H7 (cell line): ENCODE results near the gene RNF4. TPM values are rescaled to one million over a fixed set of nuclear protein-coding genes. Genes with fewer than 3 reads are reported as not detected.

Experiments
- DNase-seq: peaks from one replicate; pipeline ENCODE4 v3.0.0; 2012
- H3K27me3 ChIP-seq: 2 replicates; pipeline ENCODE4 v1.6.0; 2011; ENCODE audit warnings: mild to moderate bottlenecking, low read length; ENCODE audit not compliant: control insufficient read depth, insufficient read depth
- H3K36me3 ChIP-seq: replicated peaks from 2 replicates; pipeline ENCODE4 v1.5.1; 2011; ENCODE audit warnings: low read length; ENCODE audit not compliant: control insufficient read depth, insufficient read depth
- H3K4me3 ChIP-seq: 2 replicates; pipeline ENCODE4 v1.5.1; 2011; ENCODE audit warnings: low read depth, mild to moderate bottlenecking, control low read depth, low read length, moderate library complexity; ENCODE audit not compliant: insufficient read depth
- total RNA-seq: library from RNA; depleted of rRNA; stranded (reverse); fragments of >200 nt; shearing (Covaris generic); gene quantifications from 2 replicates; pipeline ENCODE4 v1.2.3, GENCODE V29; 2014

Gene RNF4
- total RNA-seq, 1 experiment from 2014 or later = 79.6 TPM

DNA sequence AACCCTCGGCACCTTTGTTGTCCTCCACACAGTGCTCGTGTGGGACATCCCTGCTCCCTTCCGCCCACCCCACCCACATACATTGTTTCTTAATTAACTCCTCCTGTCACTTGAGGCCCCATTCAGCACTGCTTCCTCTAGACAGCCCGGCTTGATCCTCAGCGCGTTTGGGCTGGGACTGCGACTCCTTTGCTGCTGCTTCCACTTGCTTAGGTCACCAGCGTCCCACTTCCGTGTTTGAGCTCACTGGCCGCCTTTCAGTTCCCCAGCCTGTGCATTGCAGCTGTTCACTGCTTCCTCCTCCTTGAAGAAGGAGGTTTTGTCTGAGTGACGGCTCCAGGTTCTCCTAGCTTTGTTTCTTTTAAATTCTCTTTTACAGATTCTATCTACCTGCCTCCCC, 16.1 kb downstream of the RNF4 start:
- no peak overlapping the region for H3K4me3 ChIP-seq
- H3K27me3 ChIP-seq = no peaks in the 10 kb centered on the region
- DNase-seq = no peak
- H3K36me3 ChIP-seq = peaks cover 5% of the 10 kb centered on the region

DNA sequence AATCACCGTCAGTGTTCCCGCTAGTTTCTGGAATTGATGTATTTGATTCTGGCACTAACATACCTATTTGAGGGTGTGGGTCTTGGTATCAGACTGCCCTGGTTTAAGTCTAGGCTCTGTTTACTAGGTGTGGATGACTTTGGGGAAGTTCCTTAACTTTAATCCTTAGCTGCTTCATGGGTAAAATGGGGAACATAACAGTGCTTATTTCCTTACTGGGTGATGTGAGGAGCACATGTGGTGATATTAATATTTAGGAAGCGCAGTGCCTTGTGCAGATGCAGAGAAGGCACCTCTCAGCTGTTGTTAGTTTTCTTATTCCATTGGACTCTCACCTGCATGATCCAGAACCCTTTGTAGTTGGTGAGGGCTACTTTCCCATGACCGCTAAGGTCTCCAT, 17.1 kb downstream of the RNF4 start:
- Histone ChIP-seq H3K27me3 (no peaks in the 10 kb centered on the region), H3K36me3 (peaks cover 9% of the 10 kb centered on the region), H3K4me3 (no peak overlapping the region)
- no peak for DNase-seq

DNA sequence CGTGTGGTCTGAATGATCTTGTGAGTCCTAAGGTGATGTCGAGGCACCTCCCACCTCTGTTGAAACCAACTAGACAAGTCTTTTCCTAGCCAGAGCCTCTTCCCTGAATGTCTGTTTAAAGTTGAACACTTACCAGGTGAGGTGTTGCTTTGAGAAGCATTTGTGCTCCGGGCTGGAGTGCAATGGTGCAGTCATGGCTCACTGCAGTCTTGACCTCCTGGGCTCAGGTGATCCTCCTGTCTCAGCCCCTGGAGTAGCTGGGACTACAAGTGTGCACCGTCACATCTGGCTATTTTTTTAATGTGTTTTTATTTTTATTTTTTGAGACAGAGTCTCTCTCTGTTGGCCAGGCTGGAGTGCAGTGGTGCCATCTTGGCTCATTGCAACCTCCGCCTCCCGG, 18.1 kb downstream of the RNF4 start:
- H3K4me3 ChIP-seq = no peak overlapping the region
- no peak for DNase-seq
- H3K27me3 ChIP-seq = no peaks in the 10 kb centered on the region
- peaks cover 10% of the 10 kb centered on the region for H3K36me3 ChIP-seq

DNA sequence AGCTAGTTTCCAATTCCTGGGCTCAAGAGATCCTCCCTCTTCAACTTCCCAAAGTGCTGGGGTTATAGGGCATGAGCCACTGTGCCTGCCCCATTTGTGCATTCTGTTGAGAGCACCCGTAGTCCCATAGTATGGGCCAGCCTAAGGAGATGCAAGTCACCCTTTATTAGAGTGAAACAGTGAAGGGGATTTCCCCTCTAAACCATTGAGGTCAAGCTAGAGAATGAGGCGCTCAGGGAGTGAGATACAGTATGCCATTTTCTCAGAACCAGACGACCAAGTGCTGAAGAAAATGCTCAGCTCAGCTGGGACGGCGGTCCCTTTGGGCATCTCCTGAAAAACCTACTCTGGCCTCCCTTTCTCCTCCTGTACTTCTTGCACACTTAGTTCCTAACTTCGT, 18.7 kb downstream of the RNF4 start:
- Histone ChIP-seq H3K36me3 (peaks cover 17% of the 10 kb centered on the region), H3K4me3 (no peak overlapping the region), H3K27me3 (no peaks in the 10 kb centered on the region)
- DNase-seq = no peak

DNA sequence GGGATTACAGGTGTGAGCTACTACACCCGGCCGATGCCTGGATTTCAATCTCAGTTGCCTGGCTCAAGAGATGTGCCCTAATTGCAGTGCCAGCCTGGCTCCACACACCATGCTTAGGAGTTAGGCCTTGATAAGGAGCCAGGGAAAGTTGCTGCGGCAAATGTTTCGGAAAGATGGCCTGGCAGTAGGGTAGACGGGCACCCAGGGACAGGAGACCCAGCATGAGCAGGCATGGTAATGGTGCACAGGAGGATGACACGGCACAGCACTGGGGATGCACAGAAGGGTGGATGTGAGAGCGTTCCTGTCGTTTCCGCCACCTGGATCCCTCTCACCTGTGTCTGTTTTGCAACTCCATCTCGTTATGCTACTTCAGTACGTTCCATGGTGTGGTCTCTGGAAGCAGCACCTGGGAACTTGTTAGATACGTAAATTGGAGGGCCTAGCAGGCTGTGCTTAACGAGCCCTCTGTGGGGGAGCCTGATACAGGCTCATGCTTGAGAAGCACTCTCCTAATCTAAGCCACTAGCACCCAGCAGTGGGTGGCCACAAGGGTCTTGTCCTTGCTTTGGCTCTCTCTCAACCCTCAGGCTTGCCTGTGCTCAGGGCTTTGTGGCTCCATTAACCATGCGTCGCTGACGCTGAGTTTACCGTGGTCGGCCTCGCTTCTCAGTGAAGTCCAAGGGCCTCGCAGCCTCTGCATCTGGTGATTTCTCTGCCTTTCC, 20.3 kb downstream of the RNF4 start:
- DNase-seq = no peak

DNA sequence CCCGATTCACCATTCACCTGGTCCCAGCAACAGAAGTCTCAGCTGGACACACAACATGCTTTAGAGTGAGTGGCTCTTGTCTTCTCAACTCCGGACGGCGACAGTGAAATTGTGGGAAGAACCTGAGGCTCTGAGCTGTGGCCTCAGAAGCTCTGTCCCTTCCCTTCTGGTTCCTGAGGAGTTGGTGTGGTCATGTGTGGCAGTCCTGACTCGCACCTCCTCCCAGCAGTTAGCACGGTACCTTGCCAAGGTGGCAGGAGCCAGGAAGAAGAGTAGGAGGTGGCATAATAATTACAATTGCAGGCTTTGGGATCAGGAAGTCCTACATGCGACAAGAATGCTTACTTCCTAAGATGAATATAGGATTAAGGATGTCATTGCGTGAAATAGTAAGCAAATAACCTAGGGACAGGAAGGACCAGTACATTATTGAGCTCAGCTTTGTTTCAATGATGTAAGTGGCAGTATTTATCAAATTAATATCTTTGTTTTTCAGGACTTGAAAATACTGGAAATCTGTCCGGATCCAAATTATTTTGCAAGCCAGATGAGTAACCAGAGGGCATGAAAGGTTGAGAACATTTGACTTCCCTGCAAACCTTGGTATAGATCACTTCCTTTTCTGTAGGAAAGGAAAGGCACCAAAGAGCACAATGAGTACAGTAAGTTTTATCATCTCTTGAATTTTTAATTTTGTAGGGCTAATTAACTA, 21.1 kb downstream of the RNF4 start:
- H3K36me3 ChIP-seq = peaks cover 24% of the 10 kb centered on the region
- DNase-seq = no peak
- H3K4me3 ChIP-seq = no peak overlapping the region
- no peaks in the 10 kb centered on the region for H3K27me3 ChIP-seq

More for the DNA sequence above, 20.3 kb downstream of the RNF4 start:
- Histone ChIP-seq H3K4me3 (no peak overlapping the region), H3K36me3 (peaks cover 22% of the 10 kb centered on the region), H3K27me3 (no peaks in the 10 kb centered on the region)

DNA sequence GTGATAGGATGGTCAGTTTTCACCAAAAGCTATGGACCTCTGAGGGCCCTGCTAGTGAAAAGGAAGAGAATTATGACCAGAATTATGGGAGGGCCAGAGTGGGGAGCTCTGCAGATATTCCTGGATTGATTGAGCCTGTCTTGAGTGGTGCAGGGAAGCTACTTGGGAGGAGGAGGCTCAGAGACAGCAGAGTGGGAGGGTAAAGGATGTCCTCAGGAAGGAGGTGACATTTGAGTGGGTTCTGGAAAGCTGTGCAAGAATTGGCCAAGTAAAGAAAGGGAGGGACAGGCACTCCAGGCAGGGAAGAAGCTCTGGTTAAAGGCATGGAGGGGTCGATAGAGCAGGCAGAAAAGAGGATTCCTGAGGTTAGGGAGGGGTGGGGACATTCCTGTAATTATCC, 24.1 kb downstream of the RNF4 start:
- no peak overlapping the region for H3K4me3 ChIP-seq
- peaks cover 41% of the 10 kb centered on the region for H3K36me3 ChIP-seq
- DNase-seq = no peak
- H3K27me3 ChIP-seq = no peaks in the 10 kb centered on the region

DNA sequence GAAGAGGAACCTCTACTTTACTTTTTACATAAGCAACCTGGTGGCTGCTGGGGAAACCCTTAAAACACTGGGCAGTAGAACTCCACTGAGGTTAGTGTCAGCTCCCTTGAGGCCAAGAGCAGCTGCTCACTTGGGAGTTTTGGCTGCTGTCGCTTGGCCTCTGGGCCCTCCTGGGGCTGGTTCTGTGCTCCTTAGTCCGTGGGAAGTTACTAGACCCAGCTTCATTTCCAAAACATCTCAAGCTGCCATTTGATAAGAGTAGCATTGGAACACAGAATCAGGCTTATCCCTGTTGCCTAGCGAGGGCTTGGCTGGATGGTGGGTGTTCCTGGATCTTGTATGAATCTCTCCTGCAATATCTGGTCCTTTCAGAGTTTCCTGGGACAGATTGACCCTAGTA, 26.1 kb downstream of the RNF4 start:
- DNase-seq = no peak
- Histone ChIP-seq H3K27me3 (no peaks in the 10 kb centered on the region), H3K36me3 (peaks cover 39% of the 10 kb centered on the region), H3K4me3 (no peak overlapping the region)

DNA sequence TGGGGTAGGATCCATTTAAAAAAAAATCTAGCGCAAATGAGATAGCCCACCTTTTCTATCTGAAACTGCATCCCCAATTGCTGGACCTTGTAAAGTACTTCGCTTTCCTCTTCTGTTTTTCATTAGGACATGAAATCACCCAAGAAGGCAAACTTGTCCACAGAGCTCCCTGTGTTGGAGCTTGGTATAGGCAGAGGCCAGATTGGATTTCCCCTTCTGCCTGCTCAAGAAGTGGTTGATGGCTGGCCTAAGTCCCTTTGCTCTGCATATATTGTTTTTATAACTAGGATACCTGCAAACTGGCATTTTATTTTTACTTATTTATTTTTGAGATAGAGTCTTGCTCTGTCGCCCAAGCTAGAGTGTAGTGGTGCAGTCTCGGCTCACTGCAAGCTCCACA, 28.4 kb downstream of the RNF4 start:
- H3K36me3 ChIP-seq = peaks cover 42% of the 10 kb centered on the region
- no peak overlapping the region for H3K4me3 ChIP-seq
- DNase-seq = no peak
- H3K27me3 ChIP-seq = no peaks in the 10 kb centered on the region

DNA sequence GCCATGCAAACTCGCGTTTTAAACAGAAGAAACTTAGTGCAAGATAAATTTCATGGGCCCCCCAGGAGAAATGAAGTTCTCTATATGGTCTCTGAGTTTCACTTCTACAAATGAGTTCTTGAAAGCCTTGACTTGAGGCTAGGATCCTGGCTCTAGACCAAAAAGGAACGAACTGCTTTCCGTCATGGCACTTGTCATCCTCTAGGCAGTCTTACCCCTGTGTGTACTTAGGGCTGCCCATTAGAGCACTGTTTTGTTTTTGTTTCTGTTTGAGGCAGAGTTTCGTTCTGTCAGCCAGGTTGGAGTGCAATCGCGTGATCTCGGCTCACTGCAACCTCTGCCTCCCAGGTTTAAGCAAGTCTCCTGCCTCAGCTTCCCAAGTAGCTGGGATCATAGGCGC, 29.0 kb downstream of the RNF4 start:
- H3K36me3 ChIP-seq = peaks cover 40% of the 10 kb centered on the region
- DNase-seq = no peak
- no peaks in the 10 kb centered on the region for H3K27me3 ChIP-seq
- H3K4me3 ChIP-seq = no peak overlapping the region

DNA sequence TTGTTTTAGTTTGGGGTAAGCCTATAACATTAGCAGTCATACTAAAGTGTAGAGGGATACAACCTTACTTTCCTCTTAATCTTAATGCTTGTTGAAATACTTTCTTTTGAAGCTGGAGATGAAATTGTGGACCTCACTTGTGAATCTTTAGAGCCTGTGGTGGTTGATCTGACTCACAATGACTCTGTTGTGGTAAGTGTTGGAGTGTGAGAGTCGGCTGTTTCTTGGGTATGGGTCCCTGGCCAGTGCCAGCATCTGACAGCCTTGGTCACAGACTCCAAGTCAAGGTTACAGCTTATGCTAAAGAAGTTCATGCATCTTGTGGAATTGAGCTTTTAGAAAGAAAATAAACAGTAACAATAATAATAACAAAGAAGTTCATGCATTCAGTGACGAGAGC, 31.6 kb downstream of the RNF4 start:
- H3K36me3 ChIP-seq = peaks cover 35% of the 10 kb centered on the region
- H3K4me3 ChIP-seq = no peak overlapping the region
- no peak for DNase-seq
- no peaks in the 10 kb centered on the region for H3K27me3 ChIP-seq

DNA sequence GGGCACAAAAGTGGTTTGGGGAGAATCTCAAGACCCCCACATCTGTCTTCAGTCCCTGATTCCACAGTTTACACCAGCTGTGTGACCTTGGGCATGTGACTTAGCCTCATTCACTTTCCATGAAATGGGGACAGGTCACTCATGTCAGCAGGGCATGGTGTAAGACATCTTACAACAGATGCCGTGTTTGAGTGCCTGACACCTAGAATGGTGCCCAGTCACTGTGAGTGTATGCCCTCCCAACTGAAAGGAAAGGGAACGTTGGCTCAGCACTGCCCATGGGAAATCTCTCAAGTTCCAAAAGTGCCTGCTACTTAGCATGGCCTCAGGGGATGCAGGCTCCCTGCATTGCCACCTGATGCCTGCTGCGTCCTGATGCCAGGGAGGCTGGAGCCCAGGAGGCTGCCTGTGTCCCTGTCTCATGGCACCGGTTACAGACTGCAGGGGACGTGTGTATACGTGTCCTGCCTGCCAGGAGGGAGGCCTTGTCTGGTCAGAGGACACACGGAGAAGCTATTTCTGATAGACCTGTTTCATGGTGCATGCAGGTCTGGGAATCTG, 32.2 kb downstream of the RNF4 start:
- no peaks in the 10 kb centered on the region for H3K27me3 ChIP-seq
- H3K4me3 ChIP-seq = no peak overlapping the region
- H3K36me3 ChIP-seq = peaks cover 35% of the 10 kb centered on the region
- DNase-seq = no peak

DNA sequence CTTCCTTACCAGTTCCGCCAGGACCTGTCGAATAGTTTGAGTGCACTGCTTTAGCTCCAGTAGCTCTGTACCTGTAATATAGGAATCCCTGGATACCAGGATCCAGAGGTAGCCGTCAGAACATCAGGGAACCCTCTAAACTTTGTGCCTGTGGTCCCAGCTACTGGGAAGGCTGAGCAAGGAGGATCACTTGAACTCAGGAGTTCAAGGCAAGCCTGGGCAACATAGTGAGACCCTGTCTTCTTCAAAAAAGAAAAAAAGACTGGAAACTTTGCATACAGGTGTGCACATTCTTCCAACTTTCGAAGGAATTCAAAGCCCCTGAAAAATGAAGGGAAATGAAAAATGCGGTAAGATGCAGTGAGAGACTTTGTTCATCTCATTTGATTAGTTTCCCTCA, 34.9 kb downstream of the RNF4 start:
- DNase-seq = no peak
- no peaks in the 10 kb centered on the region for H3K27me3 ChIP-seq
- H3K36me3 ChIP-seq = peaks cover 25% of the 10 kb centered on the region
- no peak overlapping the region for H3K4me3 ChIP-seq

DNA sequence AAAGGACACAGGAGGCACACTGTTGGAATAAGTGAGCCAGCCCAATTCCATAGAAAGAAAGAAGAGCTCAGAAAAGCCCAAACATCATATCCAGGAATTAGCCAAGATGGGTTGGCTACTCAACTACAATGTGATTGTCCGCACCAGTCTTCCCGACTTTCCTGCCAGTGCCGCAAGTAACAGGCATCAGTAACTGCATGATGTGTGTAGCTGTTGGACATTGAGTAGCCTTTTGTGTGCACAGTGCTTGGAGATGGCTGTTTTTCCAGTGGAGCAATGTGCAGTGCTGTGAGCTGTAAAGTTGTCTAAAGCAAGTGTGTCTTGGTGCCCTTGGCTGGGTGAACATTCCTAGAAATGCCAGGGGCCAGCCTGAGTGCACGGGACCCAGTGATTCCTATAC, 38.4 kb downstream of the RNF4 start:
- DNase-seq = no peak
- no peak overlapping the region for H3K4me3 ChIP-seq
- H3K27me3 ChIP-seq = no peaks in the 10 kb centered on the region
- peaks cover 34% of the 10 kb centered on the region for H3K36me3 ChIP-seq

DNA sequence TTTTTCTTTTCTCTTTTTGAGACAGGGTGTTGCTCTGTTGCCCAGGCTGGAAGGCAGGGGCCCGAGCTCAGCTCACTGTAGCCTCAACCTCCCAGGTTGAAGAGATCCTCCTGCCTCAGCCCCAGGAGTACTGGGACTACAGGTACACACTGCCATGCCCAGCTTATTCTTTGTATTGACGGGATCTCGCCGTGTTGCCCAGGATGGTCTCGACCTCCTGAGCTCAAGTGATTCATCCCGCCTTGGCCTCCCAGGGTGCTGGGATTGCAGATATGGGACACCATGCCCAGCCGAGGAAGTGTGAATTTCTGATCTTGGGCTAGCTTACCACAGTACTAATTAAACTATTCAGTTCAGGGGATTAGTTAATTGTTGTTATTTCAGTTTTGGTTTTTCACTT, 38.9 kb downstream of the RNF4 start:
- Histone ChIP-seq H3K36me3 (peaks cover 38% of the 10 kb centered on the region), H3K4me3 (no peak overlapping the region), H3K27me3 (no peaks in the 10 kb centered on the region)
- DNase-seq = no peak
